Ascending aorta (tissue), 2 donors: ENCODE data around the gene LGI1. TPM values are rescaled to one million over a fixed set of nuclear protein-coding genes. Genes with fewer than 3 reads are reported as not detected.

ENCODE experiments used
- DNase-seq, 2 donors: peaks; one replicate each; pipeline ENCODE4 v3.0.0-alpha.2; 2019; ENCODE audit warnings: low spot score in 2 of 2
- H3K27ac ChIP-seq, 2 donors: fragments of 200-600 bp; sonication (generic); one replicate each; pipeline ENCODE4 v1.5.1; 2016 to 2017; ENCODE audit warnings: mild to moderate bottlenecking in 1 of 2
- H3K27me3 ChIP-seq: fragments of 200-600 bp; sonication (generic); one replicate; pipeline ENCODE4 v1.5.1; 2017
- H3K36me3 ChIP-seq, 2 donors: fragments of 200-600 bp; sonication (generic); one replicate each; pipeline ENCODE4 v1.5.1; 2016
- H3K4me1 ChIP-seq, 2 donors: fragments of 200-600 bp; sonication (generic); one replicate each; pipeline ENCODE4 v1.5.1; 2016 to 2017; ENCODE audit warnings: mild to moderate bottlenecking in 1 of 2
- H3K4me3 ChIP-seq, 2 donors: fragments of 200-600 bp; sonication (generic); one replicate each; pipeline ENCODE4 v1.5.1; 2016 to 2017; ENCODE audit warnings: mild to moderate bottlenecking in 1 of 2
- H3K9me3 ChIP-seq, 2 donors: fragments of 200-600 bp; sonication (generic); one replicate each; pipeline ENCODE4 v1.5.1; 2016
- intact Hi-C: fragments of 100-400 bp; cut with DNase I; formaldehyde crosslinking; loops from one replicate; pipeline ENCODE4 v1.15.1; 2023
- total RNA-seq: library from RNA; depleted of rRNA; stranded (reverse); fragments of >200 nt; gene quantifications from one replicate; pipeline ENCODE4 v1.1.0, GENCODE V29; 2016
- TF ChIP-seq, protein P1 (sequence below), 3 experiments: fragments of 200-600 bp in 2 of 3; fragments of 450-650 bp in 1 of 3; sonication (generic) in 2 of 3; IDR thresholded peaks; one replicate each; pipeline ENCODE4 v1.5.1; 2016 to 2019; ENCODE audit warnings: antibody characterized with exemption in 3 of 3, mild to moderate bottlenecking in 1 of 3, moderate library complexity in 1 of 3

The LGI1 gene
- total RNA-seq, 1 donor from 2014 or later: not detected

DNA sequence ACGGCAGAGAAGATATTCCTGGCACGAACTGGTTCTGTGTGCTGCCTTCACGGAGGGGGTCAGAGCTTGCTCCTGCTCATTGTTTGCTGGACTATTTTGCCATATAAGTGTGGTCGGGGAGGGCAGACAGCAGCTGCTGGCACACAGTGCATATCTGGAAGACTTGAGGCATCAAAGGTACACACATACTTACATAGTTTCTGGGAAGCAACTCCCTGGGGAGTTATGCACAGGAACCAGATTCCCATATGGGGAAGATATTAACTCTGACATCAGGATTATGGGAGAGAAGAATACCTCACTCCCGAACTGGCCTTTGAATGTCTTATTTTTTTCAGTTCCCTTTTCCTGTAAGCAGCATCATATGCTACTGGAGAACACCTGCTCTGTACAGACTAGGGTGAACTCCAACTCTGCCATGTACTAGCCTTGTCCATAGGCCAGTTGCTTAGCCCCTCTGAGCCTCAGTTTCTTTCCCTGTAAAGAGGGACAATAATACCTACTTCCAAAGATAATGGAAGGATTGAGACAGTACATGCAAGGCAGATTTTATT is 41.5 kb downstream of the LGI1 start:
- H3K9me3 ChIP-seq: no peaks in the 10 kb centered on the region
- no peaks in the 10 kb centered on the region for H3K4me1 ChIP-seq
- TF ChIP-seq, protein P1, sequence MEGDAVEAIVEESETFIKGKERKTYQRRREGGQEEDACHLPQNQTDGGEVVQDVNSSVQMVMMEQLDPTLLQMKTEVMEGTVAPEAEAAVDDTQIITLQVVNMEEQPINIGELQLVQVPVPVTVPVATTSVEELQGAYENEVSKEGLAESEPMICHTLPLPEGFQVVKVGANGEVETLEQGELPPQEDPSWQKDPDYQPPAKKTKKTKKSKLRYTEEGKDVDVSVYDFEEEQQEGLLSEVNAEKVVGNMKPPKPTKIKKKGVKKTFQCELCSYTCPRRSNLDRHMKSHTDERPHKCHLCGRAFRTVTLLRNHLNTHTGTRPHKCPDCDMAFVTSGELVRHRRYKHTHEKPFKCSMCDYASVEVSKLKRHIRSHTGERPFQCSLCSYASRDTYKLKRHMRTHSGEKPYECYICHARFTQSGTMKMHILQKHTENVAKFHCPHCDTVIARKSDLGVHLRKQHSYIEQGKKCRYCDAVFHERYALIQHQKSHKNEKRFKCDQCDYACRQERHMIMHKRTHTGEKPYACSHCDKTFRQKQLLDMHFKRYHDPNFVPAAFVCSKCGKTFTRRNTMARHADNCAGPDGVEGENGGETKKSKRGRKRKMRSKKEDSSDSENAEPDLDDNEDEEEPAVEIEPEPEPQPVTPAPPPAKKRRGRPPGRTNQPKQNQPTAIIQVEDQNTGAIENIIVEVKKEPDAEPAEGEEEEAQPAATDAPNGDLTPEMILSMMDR (IDR thresholded peaks at IDR 0.05): no peak
- DNase-seq: no peak
- no peaks in the 10 kb centered on the region for H3K36me3 ChIP-seq
- no peaks in the 10 kb centered on the region for H3K27me3 ChIP-seq
- intact Hi-C loops: no loop called here
- no peak overlapping the region for H3K4me3 ChIP-seq
- no peak overlapping the region for H3K27ac ChIP-seq

- DNase-seq: no peak
Observed at GRCh38 chr10:93804200-93804599, 46.5 kb downstream of the LGI1 start.

GRCh38 chr10:93806903-93807302 is 49.2 kb downstream of the LGI1 start:
- Histone ChIP-seq H3K27ac (no peak overlapping the region), H3K9me3 (no peaks in the 10 kb centered on the region), H3K27me3 (no peaks in the 10 kb centered on the region), H3K4me1 (no peaks in the 10 kb centered on the region), H3K36me3 (no peaks in the 10 kb centered on the region), H3K4me3 (no peak overlapping the region)
- DNase-seq: no peak
- intact Hi-C loops: no loop called here
- TF ChIP-seq, protein P1 (IDR thresholded peaks at IDR 0.05): no peak

More at GRCh38 chr10:93804200-93804599, 46.5 kb downstream of the LGI1 start:
- no peaks in the 10 kb centered on the region for H3K36me3 ChIP-seq
- TF ChIP-seq, protein P1 (IDR thresholded peaks at IDR 0.05): no peak
- H3K4me3 ChIP-seq: no peak overlapping the region
- no peaks in the 10 kb centered on the region for H3K9me3 ChIP-seq
- no peak overlapping the region for H3K27ac ChIP-seq
- H3K27me3 ChIP-seq: no peaks in the 10 kb centered on the region
- no peaks in the 10 kb centered on the region for H3K4me1 ChIP-seq
- intact Hi-C loops: no loop called here

- H3K27ac ChIP-seq: no peak overlapping the region
- intact Hi-C loops: no loop called here
- H3K9me3 ChIP-seq: no peaks in the 10 kb centered on the region
- TF ChIP-seq, protein P1 (IDR thresholded peaks at IDR 0.05): no peak
- H3K4me1 ChIP-seq: no peaks in the 10 kb centered on the region
- H3K36me3 ChIP-seq: no peaks in the 10 kb centered on the region
- H3K4me3 ChIP-seq: no peak overlapping the region
- no peak for DNase-seq
- H3K27me3 ChIP-seq: no peaks in the 10 kb centered on the region
Observed at GRCh38 chr10:93807371-93807770, 49.6 kb downstream of the LGI1 start.

DNA sequence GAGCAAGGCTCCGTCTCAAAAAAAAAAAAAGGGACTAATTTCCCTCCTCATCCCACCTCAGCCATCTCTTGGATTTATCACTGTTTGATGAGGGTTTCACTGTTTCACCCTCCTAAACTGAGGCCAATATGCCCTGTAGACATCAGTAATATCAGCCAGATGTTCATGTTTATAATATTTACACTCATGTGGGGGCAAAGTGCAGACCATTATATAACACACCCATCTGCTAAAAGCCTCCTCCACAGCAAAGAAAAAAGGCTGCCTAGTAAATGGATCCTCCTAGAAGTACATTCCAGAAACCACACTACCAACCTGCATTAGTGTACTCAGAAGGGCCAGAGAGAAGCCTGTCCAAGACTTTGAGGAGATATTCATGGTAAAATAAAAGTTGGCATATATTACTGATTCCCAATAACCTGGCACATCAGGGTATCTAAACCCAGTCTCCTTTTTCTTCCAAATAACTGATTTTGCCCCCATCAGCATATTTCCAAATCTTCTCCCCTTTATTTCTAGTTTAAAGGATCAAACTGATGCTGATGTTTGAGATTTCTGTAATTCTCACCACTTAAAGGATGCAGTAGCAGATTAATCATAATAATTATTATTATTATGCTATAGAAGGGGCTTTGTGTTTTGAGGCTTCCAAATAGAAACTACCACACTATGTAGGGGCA is 55.1 kb downstream of the LGI1 start:
- DNase-seq: no peak
- H3K9me3 ChIP-seq: no peaks in the 10 kb centered on the region
- no peak overlapping the region for H3K27ac ChIP-seq
- H3K4me1 ChIP-seq: no peaks in the 10 kb centered on the region
- H3K36me3 ChIP-seq: no peaks in the 10 kb centered on the region
- H3K27me3 ChIP-seq: no peaks in the 10 kb centered on the region
- intact Hi-C loops: loop anchor here (10.0 kb wide), 1 partner anchor 268 kb away; no protein-coding TSS in a partner anchor
- TF ChIP-seq, protein P1 (IDR thresholded peaks at IDR 0.05): no peak
- H3K4me3 ChIP-seq: no peak overlapping the region
